Bronchial epithelial cell (primary cell): ENCODE measurements around the gene COL5A3. TPM values are rescaled to one million over a fixed set of nuclear protein-coding genes. Genes with fewer than 3 reads are reported as not detected.

ENCODE experiments used
- DNase-seq: peaks from one replicate; pipeline ENCODE4 v3.0.0-alpha.2; 2010; ENCODE audit warnings: low read depth
- FAIRE-seq: peaks from 2 replicates; lab custom pipeline; 2011; peaks lifted over from hg19 to GRCh38; lab: Jason Lieb, UNC
- H3K27me3 ChIP-seq: 2 replicates; pipeline ENCODE4 v1.5.1; 2011; ENCODE audit warnings: low read length; ENCODE audit not compliant: control insufficient read depth, insufficient read depth
- H3K36me3 ChIP-seq: 2 replicates; pipeline ENCODE4 v1.5.1; 2011; ENCODE audit warnings: low read length; ENCODE audit not compliant: control insufficient read depth, insufficient read depth
- H3K4me3 ChIP-seq: 2 replicates; pipeline ENCODE4 v1.5.1; 2011; ENCODE audit warnings: mild to moderate bottlenecking, low read depth, low read length, control low read depth
- total RNA-seq: library from RNA; depleted of rRNA; stranded (reverse); fragments of >200 nt; gene quantifications from 2 replicates; pipeline ENCODE4 v1.2.1, GENCODE V29; 2014
- TF ChIP-seq, protein P1 (sequence below): IDR thresholded peaks from 2 replicates; pipeline ENCODE4 v1.5.1; 2011; ENCODE audit warnings: mild to moderate bottlenecking, moderate library complexity, low read length, control low read depth, inconsistent platforms; ENCODE audit not compliant: insufficient read depth, severe bottlenecking

Gene COL5A3
- total RNA-seq, 1 donor from 2014 or later = 0.79 TPM

- H3K27me3 ChIP-seq = no peaks in the 10 kb centered on the region
- H3K36me3 ChIP-seq = no peaks in the 10 kb centered on the region
- FAIRE-seq (no peak), DNase-seq (no peak)
- TF ChIP-seq, protein P1, sequence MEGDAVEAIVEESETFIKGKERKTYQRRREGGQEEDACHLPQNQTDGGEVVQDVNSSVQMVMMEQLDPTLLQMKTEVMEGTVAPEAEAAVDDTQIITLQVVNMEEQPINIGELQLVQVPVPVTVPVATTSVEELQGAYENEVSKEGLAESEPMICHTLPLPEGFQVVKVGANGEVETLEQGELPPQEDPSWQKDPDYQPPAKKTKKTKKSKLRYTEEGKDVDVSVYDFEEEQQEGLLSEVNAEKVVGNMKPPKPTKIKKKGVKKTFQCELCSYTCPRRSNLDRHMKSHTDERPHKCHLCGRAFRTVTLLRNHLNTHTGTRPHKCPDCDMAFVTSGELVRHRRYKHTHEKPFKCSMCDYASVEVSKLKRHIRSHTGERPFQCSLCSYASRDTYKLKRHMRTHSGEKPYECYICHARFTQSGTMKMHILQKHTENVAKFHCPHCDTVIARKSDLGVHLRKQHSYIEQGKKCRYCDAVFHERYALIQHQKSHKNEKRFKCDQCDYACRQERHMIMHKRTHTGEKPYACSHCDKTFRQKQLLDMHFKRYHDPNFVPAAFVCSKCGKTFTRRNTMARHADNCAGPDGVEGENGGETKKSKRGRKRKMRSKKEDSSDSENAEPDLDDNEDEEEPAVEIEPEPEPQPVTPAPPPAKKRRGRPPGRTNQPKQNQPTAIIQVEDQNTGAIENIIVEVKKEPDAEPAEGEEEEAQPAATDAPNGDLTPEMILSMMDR = no peak
- no peak overlapping the region for H3K4me3 ChIP-seq
Measured at GRCh38 chr19:10006752-10007323, 3.5 kb downstream of the COL5A3 start.

DNA sequence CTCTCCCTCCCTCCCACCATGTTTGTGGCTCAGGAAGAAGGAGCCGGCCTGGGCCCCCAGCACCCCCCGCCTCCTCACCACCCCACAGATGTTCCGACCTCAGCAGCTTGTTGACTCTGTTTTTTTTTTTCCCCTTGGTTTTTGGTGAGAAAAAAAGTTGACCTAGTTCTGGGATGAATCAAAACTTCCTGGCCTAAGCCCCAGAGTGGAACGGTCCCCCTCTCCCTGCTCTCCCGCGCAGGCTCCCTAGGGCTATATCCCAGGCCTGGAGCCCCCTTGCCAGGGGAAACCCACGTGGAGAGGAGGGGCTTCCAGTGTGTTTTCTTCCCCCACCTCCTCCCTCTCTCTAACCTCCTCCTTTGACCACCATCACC, 4.0 kb downstream of the COL5A3 start:
- Histone ChIP-seq H3K4me3 (no peak overlapping the region), H3K36me3 (no peaks in the 10 kb centered on the region), H3K27me3 (no peaks in the 10 kb centered on the region)
- no peak for DNase-seq
- FAIRE-seq = no peak
- TF ChIP-seq, protein P1 = no peak

DNA sequence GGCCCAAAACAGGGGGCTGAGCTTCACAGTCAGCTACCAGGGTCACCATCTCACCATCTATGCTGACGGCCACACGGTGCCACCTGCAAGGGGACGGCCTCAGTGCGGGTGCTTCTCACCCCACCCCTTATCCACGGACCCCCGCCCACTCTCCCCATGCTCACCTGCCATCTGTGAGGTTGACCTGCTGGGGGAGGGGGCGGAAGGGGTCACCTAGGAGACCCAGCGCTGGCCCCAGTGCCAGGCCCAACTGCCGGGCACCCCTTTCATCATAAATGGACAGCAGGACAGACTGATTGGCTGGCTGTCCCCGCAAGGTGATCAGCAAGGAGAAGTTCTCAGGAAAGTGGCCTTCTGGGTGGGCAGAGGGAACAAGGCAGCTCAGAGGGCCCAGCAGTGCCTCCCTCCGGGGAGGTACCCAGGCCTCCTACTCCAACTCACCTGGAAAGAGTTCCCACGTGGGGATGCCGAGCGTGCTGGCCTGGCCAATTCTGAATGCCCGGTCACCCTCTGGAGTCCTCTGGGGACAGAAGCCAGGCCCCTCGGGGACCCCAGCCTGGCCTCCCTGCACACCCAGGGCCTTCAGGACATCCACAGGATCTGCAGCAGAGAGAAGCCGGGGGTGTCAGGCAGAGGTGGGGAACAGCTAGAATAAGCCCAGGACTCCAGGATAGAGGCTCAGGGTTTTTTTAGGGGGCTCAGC, 4.5 kb downstream of the COL5A3 start:
- DNase-seq (no peak), FAIRE-seq (no peak)
- H3K4me3 ChIP-seq = no peak overlapping the region
- H3K27me3 ChIP-seq = no peaks in the 10 kb centered on the region
- TF ChIP-seq, protein P1 = no peak
- H3K36me3 ChIP-seq = no peaks in the 10 kb centered on the region

DNA sequence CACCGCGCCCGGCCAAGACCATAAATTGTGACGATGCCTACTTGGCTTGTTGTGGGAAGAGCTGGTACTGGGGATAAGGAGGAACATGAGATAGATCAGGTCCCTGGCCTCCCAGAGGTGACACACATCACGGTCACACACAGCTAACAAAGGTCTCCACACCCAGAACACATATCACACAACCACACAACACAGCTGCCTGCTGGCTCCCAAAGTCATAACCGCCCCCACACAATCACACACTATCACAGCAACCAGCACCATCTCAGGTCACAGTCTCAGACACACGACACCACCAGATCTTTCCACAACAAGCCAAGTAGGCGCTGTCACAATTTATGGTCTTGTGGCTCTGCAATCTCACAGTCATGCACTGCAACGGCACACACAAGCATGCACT, 5.7 kb downstream of the COL5A3 start:
- no peaks in the 10 kb centered on the region for H3K27me3 ChIP-seq
- TF ChIP-seq, protein P1 = no peak
- H3K4me3 ChIP-seq = no peak overlapping the region
- no peaks in the 10 kb centered on the region for H3K36me3 ChIP-seq
- DNase-seq (no peak), FAIRE-seq (peak; percentile 18)

GRCh38 chr19:10003271-10003670, 7.0 kb downstream of the COL5A3 start:
- Histone ChIP-seq H3K4me3 (no peak overlapping the region), H3K27me3 (no peaks in the 10 kb centered on the region), H3K36me3 (no peaks in the 10 kb centered on the region)
- FAIRE-seq = no peak
- DNase-seq = no peak
- TF ChIP-seq, protein P1 = no peak
